ENCODE measurements around the gene PTPRZ1. TPM values are rescaled to one million over a fixed set of nuclear protein-coding genes. Genes with fewer than 3 reads are reported as not detected.

The PTPRZ1 gene
- polyA plus RNA-seq, 1 donor, result 2.6 TPM

DNA sequence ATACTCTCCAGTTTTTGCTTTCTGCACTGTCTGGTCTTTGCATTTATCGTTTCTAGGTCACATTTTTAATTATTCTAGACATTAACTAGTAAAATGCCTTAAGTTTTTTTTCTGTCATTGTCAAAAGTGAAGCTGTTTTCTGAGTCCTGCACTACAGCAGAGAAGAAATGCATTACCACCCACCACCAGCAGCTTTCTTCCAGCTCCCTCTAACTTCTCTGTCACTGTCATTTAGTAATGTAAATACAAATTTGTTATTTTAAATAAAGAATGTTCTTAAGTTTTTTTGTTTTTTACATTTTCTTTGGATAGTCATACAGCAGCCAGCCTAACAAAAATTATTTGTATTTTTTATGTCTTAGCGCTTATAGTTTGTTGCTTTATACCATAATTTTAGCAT lies 18.8 kb downstream of the PTPRZ1 start:
- DNase-seq, result no peak

DNA sequence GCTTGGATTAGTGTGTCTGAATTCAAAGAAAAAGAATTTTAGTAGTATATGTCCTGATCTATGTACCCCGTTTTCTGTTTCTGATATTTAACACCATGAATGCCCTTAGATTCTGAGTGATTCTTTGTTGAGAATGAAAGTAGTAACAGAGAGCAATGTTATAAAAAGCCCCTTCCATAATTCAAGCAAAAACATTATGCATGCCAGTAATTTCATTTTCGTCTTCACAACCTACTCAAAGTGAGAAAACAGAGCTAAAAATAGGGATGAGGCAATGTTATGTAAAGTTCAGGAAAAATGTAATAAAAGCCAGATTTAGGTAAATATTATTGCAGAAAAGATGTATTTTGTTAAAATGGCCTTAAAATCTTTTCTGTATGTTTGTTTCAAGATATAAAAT lies 28.1 kb downstream of the PTPRZ1 start:
- DNase-seq, result no peak

DNA sequence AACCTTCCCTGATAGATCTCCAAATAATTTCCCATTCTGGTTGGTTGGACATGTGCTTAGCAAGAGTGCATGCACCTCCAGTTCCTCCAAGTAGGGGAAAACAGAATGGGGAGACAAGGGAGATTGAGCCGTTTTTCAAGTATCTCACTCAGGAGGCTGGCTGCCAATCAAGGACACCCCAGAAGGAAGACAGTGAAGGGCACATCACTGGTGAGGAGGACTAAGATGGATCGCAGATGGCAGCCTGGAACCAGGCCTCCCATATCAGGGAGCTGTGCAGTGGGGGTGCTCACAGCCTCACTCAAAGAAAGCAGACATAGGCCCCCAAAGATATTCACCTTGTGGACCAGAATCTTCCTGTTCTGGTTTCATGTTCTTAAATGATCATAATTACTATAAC lies 31.2 kb downstream of the PTPRZ1 start:
- no peak for DNase-seq

DNA sequence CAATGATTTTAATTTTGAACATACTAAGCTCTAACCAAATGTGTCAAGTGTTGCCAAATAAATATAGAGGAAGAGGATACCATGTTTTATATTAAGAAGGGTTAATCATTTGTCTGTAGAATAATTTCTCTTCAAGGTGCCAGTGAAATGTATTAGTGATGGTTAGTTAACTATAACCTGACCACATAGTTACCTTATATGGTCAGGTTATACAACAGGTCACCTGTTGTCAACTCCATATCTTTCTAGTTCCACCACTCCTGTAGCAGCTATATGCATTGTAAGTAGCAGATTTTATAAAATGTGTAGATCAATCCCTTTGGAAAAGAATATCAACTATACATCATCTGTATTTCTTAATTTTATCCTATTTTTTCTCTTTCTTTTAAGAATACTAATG lies 35.1 kb downstream of the PTPRZ1 start:
- DNase-seq, result no peak

DNA sequence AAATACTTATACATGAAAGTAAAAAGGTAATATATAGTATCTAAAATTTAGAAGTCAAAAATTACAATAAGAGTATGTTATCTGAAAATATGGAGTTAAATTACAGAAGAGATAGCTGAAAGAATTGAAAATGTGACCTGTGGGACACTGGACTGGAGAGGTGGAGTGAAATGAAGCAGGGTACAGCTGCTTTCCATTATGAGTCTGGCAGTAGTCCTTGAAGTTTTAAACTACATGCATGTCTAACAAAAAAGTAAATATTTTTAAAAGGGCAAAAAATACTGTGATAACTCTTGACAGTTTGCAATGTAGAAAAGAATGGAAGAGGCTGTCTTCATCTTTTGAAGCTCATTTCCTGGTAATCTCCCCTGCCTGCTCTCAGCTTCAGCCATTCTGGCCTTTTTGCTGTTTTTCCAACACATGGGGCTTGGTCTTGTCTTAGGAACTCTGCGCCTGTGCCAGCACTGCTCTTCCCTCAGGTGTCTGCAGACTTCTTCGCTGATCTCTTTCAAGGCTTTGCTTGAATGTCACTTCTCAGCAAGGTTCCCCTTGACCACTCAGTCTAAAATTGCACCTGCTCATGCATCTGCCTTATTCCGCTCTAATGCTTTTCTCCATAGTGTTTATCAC lies 36.9 kb downstream of the PTPRZ1 start:
- peak; percentile 12 for DNase-seq

DNA sequence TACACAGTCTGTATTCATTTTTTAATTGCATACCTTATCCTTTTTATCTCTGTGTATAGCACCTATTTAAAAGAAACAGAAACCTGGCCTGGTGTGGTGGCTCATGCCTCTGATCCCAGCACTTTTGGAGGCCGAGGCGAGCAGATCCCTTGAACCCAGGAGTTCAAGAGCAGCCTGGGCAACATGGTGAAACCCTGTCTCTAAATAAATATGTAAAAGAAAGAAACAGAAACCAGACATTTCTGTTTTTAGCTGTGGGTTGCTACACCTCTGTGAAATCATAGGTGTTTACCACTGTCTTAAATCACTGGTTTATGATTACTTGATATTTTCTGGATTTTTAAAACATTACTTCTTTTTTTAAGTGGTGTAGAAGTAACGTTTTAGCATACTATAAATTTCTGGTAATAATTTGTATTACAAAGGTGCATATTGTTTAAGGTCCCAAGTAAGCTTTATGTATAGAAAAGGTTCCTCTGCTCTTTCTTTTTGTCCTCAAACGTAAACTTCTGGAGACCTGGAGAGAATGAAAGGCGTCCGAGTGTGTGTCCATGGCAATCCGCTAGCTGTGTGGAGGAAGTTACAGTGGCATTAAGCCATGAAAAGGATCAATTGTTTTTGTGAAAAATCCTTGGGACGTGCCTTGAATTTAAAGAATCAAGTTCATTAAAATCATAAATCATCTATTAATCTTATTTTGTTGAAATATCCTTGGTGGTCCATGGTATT lies 41.1 kb downstream of the PTPRZ1 start:
- DNase-seq, result no peak

DNA sequence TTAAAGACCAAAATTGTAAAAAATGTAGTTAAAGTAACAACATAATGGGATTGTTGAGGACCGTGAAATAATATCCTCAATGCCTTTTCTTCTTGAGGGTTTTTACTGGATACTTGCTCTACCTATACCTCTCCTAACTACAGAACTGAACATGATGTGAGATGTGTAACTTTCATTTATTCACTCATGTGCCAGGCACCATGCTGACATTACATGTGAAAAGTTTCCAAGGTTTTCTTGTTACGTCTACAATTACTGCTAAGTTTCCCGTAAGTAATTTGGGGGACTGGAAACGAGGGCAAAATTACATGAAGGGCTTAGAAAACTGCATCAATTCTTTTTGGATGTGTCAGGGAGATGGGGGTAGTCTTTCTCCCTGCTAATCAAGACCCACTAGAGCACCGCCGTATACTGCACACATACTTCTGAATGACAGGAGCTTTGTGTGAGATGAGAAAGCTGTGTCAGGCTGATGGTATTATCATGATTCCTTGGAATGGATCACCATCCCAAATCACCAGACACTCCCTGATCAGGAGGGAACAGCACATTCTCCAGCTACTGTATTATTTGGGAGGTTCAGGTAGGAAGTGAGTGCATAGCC lies 41.8 kb downstream of the PTPRZ1 start:
- DNase-seq, result no peak

DNA sequence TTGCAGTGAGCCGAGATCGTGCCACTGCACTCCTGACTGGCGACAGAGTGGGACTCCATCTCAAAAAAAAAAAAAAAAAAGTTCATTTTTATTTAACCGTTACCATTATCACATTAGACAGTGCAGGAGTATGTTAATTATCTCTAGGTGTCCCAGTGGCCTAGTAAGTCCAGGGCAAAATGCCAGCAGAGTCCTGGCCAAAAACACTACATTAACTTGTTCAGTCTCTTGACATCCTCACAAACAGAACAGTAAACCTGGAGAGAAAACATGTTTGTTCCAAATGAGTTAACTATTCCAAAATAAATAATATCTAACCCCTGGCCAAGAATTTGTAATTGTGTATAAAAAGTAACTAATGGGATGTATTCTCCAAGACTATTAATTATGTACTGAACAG lies 43.2 kb downstream of the PTPRZ1 start:
- no peak for DNase-seq

DNA sequence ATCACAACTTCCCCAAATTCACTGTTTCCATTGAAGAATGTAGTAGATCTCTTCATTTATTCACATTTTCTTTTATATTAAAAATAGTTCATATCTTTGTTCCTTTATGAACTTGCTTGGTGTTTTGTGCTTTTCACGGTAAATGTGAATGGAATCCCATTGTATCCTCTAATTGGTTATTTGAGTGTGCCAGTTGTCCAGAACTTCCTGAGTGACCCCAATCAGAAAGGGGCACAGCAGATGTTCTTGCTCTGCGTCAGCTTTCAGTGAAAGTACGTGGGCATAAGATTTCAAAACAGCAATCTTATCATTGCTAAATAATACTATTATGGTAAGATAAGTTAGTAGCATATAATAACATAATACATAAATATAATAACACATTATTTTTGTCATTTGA lies 47.0 kb downstream of the PTPRZ1 start:
- DNase-seq, result no peak

DNA sequence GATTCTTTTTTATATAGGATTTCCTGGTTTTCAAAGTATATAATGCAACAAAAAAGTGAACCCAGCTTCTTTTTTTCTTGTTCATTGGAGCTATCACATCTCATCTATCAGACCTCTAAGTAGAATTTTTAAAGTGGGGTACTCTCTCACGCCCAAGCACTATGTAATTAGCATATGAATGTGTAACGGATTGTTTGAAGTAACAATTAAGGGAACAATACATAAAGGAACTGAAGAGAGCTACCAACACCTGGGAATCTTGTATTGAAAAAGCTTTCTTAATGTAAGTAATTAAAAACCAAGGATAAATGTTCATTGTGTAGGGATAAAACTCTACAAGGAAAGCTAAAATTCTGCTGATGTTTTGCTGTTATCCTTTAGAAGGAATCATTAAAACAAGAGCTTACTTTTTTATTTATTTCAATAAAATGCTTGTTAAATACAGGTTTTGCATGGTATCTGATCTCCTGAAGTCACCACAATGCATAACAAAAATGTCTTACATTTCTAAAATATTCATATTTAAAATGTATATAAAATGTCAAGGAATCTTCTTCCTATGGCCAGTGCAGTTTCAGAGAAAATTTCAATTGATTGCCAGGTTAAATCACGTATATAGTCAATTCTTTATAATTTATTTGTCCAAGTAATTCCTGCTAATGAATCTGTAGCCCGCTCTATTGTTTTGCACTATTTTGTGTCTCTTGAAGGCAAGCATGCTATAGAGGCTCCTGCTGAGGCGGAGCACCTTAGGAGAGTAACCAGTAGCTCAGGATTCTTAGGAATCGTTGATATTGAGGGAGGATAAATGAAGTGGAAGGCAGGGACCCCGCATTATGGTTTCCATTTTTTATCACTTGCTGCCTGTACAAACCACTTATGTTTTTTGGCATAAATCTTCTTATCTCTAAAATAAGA lies 51.6 kb downstream of the PTPRZ1 start:
- DNase-seq, result no peak

DNA sequence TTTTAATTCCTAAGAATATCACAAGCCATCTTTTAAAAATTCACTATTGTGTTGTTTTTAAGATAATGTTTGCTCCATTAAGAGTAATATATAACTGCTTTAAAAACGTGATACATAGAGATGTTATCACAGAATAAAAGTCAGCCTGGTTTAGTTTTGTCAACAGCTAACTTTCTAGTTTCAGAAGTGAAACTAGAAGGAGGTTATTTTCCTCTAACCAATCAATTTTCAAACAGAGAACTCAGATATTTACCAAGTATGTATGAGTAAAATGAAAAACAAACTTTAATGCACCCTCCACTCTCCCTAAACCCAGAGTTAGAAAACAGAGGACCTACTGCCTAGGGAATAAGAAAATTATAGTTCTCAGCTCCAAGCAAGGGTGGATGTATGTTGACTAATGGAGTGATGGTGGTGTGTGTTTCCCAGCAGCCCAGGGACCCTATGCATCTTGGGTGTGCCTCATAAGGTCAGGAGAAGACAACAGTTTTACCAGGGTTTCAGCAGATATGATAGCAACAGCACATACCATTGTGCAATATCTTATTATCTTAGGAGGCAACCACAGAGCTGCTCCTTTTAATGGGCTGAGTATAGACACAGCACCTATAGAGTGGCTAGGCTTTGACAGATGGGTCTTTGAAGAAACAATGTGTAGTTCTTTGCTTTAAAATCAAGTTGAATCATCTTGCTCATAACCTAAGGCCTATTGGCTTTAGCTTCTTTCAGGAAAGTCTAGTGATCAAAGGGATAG lies 58.4 kb downstream of the PTPRZ1 start:
- no peak for DNase-seq

DNA sequence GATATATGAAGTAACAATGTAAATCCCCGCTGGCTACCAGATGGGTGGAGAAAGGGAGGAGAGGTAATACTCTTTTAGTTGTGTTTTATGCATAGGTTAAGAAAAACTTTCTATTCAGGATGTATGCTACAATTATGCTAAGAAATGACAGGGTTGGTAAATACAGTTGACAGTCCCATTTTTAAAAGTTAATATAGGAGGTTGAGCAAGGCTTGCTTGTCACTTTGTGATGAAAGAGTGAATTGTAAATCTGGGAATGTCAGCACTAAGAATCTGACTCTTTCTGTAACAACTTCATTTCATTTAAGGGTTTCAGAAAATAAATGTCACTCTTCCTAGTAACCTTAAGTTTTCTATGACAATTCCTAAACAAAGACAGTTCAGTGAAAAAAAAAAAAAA lies 59.8 kb downstream of the PTPRZ1 start:
- no peak for DNase-seq

DNA sequence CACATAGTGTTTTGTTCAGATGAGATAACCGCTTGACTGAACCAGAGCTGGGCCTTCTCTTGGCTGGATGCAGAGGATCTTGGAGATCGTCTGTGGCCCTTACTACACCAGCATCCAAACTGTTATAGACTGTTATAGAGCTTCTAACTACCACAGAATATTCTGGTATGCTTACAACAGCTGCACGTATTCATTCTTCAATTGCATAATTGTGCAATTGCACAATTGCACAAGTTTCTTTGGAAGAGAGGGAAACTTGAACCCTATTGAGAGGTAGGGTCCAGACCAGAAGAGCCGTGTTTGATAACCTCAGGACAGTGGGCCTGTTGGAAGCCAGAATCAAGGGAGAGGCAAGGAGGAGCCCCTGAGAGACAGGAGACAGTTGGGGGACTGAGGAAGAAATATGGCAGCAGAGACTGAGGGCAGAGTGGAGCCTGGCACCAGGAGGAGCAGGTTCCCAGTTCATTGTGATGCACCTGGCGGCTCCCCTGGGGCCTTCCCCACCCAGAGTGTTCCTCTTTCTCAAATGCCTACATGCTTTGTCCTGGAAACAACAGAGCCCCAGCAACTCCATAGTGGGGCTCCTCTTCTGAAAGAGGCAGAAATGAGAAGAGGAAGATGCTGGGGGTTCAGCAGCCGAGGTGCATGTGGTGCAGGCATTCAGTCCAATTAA lies 64.1 kb downstream of the PTPRZ1 start:
- no peak for DNase-seq

DNA sequence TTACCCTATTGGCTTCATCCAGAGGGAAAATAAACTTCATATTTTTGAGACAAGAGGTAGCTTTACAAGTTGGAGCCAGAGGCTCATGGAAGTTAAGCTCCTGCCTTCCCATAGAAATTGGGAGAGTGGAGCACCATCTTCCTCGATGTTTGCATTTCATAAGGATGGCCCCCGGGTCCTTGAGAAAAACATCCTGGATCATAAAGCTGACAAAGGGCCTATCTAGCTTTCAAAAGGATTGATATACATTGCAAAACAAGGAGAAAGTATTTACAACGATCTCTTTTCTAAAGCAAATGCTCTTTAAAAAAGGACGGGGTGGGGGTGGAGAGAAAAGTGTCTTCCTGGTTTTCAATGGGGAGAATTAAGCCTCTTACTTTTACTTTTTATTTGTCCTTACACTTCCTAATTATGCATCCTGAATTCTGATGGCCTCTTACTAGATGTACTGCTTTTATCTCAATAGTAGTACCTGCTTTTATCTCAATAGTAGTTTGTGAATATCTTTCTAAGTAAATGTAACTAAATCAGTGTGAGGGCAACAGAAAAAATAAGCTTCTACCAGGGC lies 65.6 kb downstream of the PTPRZ1 start:
- no peak for DNase-seq

DNA sequence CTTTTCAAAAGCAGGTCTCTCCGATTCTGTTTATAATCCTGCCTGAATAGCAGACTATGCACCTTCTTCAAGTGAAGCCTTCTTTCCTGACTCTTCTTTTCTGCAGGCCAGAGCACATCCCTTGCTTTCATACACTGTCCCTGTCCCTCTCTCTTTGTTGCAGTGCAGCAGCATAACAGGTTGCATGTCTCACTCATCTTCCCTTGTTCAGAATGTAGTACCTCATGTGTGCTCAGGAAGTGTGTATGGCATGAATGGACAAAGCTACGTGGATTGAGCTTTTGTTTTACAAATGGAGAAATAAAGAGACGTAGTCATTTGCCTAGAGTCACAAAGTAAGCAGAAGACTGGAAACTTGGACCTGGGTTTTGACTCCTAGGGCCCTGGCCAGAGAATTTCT lies 68.0 kb downstream of the PTPRZ1 start:
- DNase-seq, result no peak

DNA sequence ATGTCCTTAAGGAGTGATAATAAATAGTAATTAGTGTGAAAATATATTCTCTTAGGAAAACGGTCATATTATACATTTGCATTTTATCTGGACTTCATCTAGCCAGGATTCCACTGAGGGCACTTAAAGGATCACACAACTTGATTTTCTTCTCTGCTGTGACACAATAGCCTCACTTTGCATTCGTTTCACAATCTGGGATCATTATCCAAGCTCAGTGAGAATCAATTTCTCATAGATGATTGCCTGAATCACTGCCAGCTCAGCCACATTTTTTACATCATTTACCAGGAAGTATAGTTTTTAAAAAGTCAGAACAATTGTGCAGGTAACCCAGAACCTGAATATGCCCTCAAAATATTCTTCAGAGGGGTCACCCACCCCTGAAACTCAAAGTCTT lies 68.9 kb downstream of the PTPRZ1 start:
- no peak for DNase-seq

DNA sequence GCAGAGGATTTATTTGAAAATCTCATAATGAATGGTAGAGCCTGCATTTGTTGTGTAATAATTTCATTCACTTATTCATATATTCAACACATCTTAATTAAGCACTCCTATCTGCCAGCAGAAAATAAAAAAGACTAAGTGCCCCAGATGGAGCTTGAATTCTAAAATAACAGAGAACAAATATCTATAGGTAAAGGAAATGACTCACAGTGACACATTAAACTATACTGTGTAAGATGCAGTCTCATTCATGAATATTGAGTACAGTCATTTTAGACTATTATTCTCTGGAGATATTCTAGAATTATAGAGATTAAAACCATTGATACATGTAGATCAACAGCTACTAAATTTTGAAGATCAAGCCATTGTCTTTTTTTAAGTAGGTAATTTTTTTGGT lies 72.1 kb downstream of the PTPRZ1 start:
- DNase-seq, result no peak

DNA sequence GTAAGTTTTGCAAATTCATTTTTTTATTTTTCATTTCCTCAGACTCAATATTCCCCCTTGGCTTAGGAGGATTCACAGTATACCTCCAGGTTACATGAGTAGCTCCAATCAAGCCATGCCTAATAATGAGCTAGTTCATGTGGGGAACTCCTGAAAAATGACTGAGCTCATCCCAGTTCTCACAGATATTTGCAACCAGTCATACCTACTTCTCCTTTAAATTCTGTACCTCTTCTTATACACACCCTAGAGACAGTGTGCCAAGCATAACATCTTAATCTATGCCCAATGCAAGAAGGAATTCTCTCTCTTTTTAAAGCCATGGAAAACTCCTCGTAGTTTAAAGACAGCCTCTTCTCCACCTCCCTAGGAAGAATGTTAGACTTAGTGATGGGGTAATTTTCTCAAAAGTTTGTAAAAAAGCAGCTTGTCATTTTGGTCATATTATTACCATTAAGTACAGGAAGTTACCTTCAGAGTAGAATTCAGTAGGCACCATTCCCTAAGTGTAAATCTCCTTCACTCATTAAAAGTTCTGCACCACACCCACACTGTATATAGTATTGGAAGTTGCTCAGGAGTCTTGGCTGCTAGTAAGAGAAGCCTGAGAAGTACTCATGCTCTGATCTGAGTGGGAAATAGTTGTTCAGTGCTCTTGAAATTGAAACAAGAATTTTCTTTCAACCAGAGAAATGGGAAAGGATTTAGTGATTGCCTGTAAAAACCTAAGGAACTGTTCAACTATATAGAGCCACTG lies 72.7 kb downstream of the PTPRZ1 start:
- no peak for DNase-seq

DNA sequence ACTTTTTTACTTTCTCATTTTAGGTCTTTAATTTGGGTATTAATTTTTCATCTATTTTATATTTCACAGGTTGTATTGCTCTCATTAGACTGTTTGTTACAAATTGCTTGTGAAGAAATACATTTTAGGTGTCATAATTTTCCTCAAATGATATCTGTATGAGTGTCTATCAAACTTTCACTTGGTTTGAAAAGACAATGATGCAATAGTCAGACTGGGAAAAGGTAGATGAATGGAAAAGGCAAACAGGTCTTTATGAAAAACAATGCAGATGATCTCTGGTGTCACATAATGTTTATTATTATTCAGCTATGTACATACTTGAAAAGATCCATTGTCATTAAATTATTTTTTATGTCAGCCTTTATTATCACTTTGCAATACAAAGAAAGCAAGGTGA lies 80.2 kb downstream of the PTPRZ1 start:
- DNase-seq, result no peak

DNA sequence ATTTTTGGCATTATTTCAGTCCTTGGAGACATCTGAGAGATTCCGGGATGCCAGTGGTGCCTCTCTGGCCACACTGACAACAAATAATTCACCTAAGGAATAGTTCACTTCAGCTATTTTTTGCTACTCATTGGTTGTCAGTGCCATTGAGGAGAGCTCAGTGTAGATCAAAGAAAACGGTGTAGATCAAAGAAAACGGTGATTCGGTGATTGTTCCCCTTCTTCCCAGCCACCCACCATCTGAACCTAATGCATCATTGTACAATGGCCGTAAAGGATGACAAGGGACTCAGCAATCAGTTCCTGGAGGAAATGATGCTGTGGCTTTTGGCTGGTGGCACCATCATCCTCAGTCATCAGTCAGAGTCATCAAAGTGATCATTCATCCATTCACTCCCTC lies 80.6 kb downstream of the PTPRZ1 start:
- DNase-seq, result no peak

DNA sequence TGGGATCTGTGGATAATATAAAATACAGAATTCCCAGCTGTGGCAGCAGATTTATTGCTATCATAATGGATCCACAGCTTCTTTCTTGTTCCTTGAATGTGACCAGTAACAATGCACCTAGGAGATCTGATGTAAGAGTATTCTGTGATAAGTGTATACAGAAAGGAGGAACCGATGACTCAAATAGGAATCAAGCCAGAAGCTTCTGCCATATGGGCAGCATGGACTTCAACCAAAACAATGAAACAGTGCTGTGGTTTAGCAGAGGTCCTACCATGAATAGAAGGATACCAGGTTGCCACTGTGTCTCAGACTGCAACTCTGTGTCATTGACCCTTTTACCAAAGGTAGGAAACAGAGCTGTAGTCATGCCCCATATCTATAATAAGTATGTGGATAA lies 81.8 kb downstream of the PTPRZ1 start:
- DNase-seq, result no peak
